BLaER1 treated with 17β-estradiol and CSF1 and Interleukin-3, amounts not matched to agents 10 nM and 100 nM (cell line): ENCODE measurements around the gene RPS6KA4.
A peak's percentile ranks its signal among the peaks of the same experiment; 100 is the strongest.

Source experiments
- H3K27ac ChIP-seq, 11 experiments: shearing (Covaris generic); formaldehyde crosslinking; 2 replicates each; pipeline ENCODE4 v1.8.1; 2022
- H3K27me3 ChIP-seq, 11 experiments: shearing (Covaris generic); formaldehyde crosslinking; 2 replicates each; pipeline ENCODE4 v1.8.1; 2022
- H3K36me3 ChIP-seq, 11 experiments: shearing (Covaris generic); formaldehyde crosslinking; 2 replicates each; pipeline ENCODE4 v1.8.1; 2022
- H3K4me1 ChIP-seq, 10 experiments: shearing (Covaris generic); formaldehyde crosslinking; 2 replicates each; pipeline ENCODE4 v1.8.1; 2022
- H3K4me2 ChIP-seq, 11 experiments: shearing (Covaris generic); formaldehyde crosslinking; 2 replicates each; pipeline ENCODE4 v1.8.1; 2022
- H3K4me3 ChIP-seq, 10 experiments: shearing (Covaris generic); formaldehyde crosslinking; 2 replicates each; pipeline ENCODE4 v1.8.1; 2022
- H3K9ac ChIP-seq, 11 experiments: shearing (Covaris generic); formaldehyde crosslinking; 2 replicates each; pipeline ENCODE4 v1.8.1; 2022
- H3K9me3 ChIP-seq, 11 experiments: shearing (Covaris generic); formaldehyde crosslinking; replicated peaks in 1 of 11; 2 replicates each; pipeline ENCODE4 v1.8.1; 2022
- H4K20me1 ChIP-seq, 11 experiments: shearing (Covaris generic); formaldehyde crosslinking; 2 replicates each; pipeline ENCODE4 v1.8.1; 2022
- Cebpa-rat ChIP-seq, 11 experiments: shearing (Covaris generic); IDR thresholded peaks; 2 replicates each; pipeline ENCODE4 v1.8.1; 2022

The RPS6KA4 gene

DNA sequence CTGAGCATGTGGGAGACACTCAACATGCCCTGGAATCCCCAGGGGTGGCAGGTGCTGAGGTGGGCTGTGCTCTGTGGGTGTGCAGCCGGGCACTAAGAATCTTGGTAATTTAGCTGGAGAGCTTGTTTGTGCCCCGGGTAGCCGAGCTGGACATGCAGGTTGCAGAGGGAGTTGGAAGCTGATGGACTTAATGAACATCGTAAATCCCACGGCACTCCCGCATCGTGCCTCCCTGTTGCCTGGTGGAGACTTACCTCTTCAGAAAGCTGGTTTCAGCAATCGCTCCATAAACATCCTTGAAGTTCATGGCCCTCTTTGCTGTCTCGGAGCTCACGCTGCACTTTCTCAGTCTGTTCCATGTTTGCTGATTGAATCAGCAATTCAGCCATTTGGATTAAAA, 29.9 kb downstream of the RPS6KA4 start:
- Histone ChIP-seq H3K4me3 (no peak overlapping the region), H3K4me2 (peak overlapping the region in 5 of 11 experiments; percentile 9 to 96 (median 18); a peak in 7 of 22 replicates), H3K4me1 (peaks cover 37 to 100% (median 86%) of the 10 kb centered on the region in 10 experiments), H3K27ac (peak overlapping the region in 2 of 11 experiments; percentile 10 to 70; a peak in 2 of 22 replicates), H3K9me3 (peaks cover 16 to 38% (median 21%) of the 10 kb centered on the region in 11 experiments), H4K20me1 (no peaks in the 10 kb centered on the region), H3K9ac (no peak overlapping the region), H3K36me3 (peaks cover 0 to 30% (median 18%) of the 10 kb centered on the region in 11 experiments; a peak in 14 of 22 replicates), H3K27me3 (peaks cover 0 to 11% (median 0%) of the 10 kb centered on the region in 11 experiments; a peak in 2 of 22 replicates)
- no peak for TF ChIP-seq Cebpa-rat (IDR thresholded peaks at IDR 0.05)

DNA sequence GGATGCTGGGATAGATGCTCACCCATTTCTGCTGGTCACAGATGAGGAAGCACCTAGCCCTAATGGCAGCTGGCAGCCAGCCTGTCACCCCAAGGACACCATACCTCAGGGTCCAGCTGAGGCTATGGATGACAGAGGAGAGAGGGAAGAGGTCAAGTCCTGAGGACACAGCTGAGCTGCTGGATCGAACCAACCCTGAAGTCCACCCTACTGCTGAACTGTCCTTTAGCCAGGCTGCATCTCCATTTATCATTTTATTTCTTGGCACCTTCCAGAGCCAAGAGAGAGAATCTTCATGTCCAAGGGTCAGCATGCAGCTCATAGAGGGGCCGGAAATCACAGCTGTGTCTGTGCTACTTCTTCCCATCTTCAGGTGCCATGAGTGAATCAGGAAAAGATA, 30.9 kb downstream of the RPS6KA4 start:
- TF ChIP-seq Cebpa-rat (IDR thresholded peaks at IDR 0.05), result no peak
- Histone ChIP-seq H3K4me3 (no peak overlapping the region), H3K9ac (no peak overlapping the region), H3K36me3 (peaks cover 0 to 30% (median 18%) of the 10 kb centered on the region in 11 experiments; a peak in 14 of 22 replicates), H3K4me1 (peaks cover 39 to 100% (median 86%) of the 10 kb centered on the region in 10 experiments), H4K20me1 (no peaks in the 10 kb centered on the region), H3K4me2 (peak overlapping the region in 2 of 11 experiments; percentile 30 to 96; a peak in 5 of 22 replicates), H3K9me3 (peaks cover 16 to 38% (median 21%) of the 10 kb centered on the region in 11 experiments), H3K27ac (peak overlapping the region in 4 of 11 experiments; percentile 51 to 72 (median 68); a peak in 5 of 22 replicates), H3K27me3 (peaks cover 0 to 3% (median 0%) of the 10 kb centered on the region in 11 experiments; a peak in 1 of 22 replicates)

DNA sequence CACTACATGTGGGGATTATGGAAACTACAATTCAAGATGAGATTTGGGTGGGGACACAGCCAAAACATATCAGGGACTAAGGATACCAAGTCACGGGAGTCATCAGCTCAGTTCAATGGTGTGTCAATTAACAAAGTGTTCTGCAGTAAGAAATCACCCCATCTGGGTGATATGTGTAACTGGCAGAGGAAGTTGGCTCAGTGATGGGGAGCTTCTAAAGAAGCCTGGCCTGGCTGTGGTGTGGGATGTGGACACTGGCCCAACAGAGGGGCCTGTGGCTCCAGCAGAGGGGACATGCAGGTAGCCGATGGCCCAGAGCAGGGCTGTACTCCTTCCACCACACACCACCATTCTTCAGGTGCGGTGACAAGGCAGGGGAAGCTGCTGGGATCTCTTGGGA, 31.6 kb downstream of the RPS6KA4 start:
- peak overlapping the region in 1 of 11 experiments; percentile 53; a peak in 2 of 22 replicates for H3K9ac ChIP-seq
- TF ChIP-seq Cebpa-rat (IDR thresholded peaks at IDR 0.05), result no peak
- H3K4me1 ChIP-seq, result peaks cover 39 to 100% (median 86%) of the 10 kb centered on the region in 10 experiments
- H3K27ac ChIP-seq, result peak overlapping the region in 9 of 11 experiments; percentile 6 to 76 (median 66); a peak in 14 of 22 replicates
- H3K36me3 ChIP-seq, result peaks cover 0 to 30% (median 18%) of the 10 kb centered on the region in 11 experiments; a peak in 14 of 22 replicates
- no peaks in the 10 kb centered on the region for H3K27me3 ChIP-seq
- no peaks in the 10 kb centered on the region for H4K20me1 ChIP-seq
- H3K4me2 ChIP-seq, result peak overlapping the region in 10 of 11 experiments; percentile 72 to 98 (median 95); a peak in 18 of 22 replicates
- peaks cover 16 to 38% (median 21%) of the 10 kb centered on the region in 11 experiments for H3K9me3 ChIP-seq
- peak overlapping the region in 6 of 10 experiments; percentile 19 to 49 (median 36); a peak in 7 of 20 replicates for H3K4me3 ChIP-seq

DNA sequence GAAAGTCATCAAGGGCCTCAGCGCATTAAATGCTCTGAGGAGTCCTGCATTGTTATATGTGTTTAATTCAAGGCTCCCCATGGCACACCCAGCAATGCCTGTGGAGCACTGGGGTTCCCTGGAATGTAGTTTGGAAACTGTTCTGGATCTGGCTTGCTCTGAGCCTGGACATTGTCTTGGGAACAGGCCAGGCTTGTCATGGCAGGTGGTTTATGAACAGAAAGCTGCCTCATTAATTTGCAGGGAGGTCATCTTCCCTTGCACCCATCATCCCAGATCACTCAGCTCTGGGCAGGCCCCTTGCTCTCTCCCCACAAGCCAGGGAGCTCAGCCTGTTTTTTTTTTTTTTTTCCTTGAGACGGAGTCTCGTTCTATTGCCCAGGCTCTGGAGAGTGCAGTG, 32.9 kb downstream of the RPS6KA4 start:
- no peak for TF ChIP-seq Cebpa-rat (IDR thresholded peaks at IDR 0.05)
- H3K4me1 ChIP-seq, result peaks cover 41 to 100% (median 87%) of the 10 kb centered on the region in 10 experiments
- peaks cover 0 to 30% (median 18%) of the 10 kb centered on the region in 11 experiments; a peak in 14 of 22 replicates for H3K36me3 ChIP-seq
- no peaks in the 10 kb centered on the region for H4K20me1 ChIP-seq
- H3K27me3 ChIP-seq, result no peaks in the 10 kb centered on the region
- H3K27ac ChIP-seq, result peak overlapping the region in 8 of 11 experiments; percentile 58 to 76 (median 68); a peak in 14 of 22 replicates
- H3K9me3 ChIP-seq, result peaks cover 16 to 38% (median 21%) of the 10 kb centered on the region in 11 experiments
- H3K4me2 ChIP-seq, result peak overlapping the region; percentile 41 to 98 (median 95)
- 0 out of 20 replicates have a peak overlapping the region, but pooled peaks of 2 of the 10 experiments have one; percentile 38 to 49 for H3K4me3 ChIP-seq
- H3K9ac ChIP-seq, result peak overlapping the region in 7 of 11 experiments; percentile 29 to 60 (median 35); a peak in 8 of 22 replicates

DNA sequence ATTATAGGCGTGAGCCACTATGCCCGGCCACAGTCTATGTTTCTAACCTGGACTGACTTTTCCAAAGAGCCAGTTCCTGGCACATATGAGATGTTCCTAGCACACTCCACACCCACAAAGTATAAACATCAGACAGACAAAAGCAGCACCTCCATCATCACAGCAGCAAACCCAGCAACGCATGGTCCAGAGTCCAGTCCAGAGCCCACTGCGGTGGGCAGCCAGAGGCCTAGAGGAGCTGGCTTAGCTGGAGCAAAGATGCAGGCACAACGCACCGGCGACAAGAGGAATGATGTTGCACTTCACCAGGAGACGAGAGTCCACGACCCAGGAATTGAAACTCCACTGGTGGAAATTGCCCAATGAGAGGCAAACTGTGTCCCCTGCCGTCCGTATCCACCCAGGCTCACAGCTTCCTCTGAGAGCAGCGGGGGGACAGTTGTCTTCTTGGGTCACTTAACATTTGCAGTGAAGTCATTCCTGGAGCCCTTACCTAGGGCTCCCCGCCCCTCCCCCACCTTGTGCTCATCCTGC, 36.6 kb downstream of the RPS6KA4 start:
- H3K27me3 ChIP-seq, result no peaks in the 10 kb centered on the region
- peak overlapping the region in 10 of 11 experiments; percentile 14 to 83 (median 78); a peak in 19 of 22 replicates for H3K27ac ChIP-seq
- peaks cover 0 to 4% (median 3%) of the 10 kb centered on the region in 11 experiments; a peak in 8 of 22 replicates for H3K36me3 ChIP-seq
- peak in 4 of 11 experiments; percentile 32 to 67 (median 44); a peak in 4 of 22 replicates for TF ChIP-seq Cebpa-rat (IDR thresholded peaks at IDR 0.05)
- H3K4me3 ChIP-seq, result peak overlapping the region in 8 of 10 experiments; percentile 56 to 72 (median 62); a peak in 16 of 20 replicates
- H3K4me1 ChIP-seq, result peaks cover 52 to 100% (median 100%) of the 10 kb centered on the region in 10 experiments
- H3K4me2 ChIP-seq, result peak overlapping the region; percentile 81 to 98 (median 95)
- H4K20me1 ChIP-seq, result no peaks in the 10 kb centered on the region
- peak overlapping the region in 9 of 11 experiments; percentile 54 to 79 (median 73); a peak in 18 of 22 replicates for H3K9ac ChIP-seq
- H3K9me3 ChIP-seq, result peaks cover 5 to 20% (median 7%) of the 10 kb centered on the region in 11 experiments

DNA sequence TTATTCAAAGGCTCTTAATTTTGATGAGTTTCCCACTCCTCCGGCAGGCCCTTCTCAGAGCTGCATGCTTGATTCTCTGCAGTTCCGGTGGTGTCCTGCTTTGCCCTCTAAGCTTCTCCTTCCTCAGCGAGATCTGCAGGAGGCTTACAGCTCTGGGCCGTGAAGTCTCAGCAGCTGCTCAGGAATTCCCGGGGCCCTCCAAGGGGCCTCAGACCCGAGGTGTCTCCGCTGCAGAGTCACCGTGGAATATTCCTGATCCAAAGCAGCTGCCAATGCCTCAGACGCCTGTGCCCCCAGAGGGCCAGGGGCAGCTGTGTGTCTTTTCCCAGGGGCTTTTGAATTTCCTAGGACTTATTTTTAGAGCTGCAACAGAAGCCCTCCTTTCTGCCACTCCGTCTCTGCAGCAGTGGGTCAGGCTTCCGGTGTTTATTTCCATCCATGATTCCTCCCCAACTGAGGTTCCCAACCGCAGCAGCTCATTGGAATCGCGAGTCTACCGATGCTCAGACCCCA, 37.2 kb downstream of the RPS6KA4 start:
- Histone ChIP-seq H3K4me2 (peak overlapping the region; percentile 81 to 98 (median 95)), H3K9ac (peak overlapping the region in 9 of 11 experiments; percentile 54 to 79 (median 73); a peak in 18 of 22 replicates), H3K27ac (peak overlapping the region in 10 of 11 experiments; percentile 14 to 83 (median 78); a peak in 19 of 22 replicates), H4K20me1 (no peaks in the 10 kb centered on the region), H3K4me3 (peak overlapping the region in 8 of 10 experiments; percentile 56 to 72 (median 62); a peak in 16 of 20 replicates), H3K4me1 (peaks cover 48 to 99% (median 96%) of the 10 kb centered on the region in 10 experiments), H3K27me3 (no peaks in the 10 kb centered on the region), H3K9me3 (peaks cover 0 to 20% (median 4%) of the 10 kb centered on the region in 11 experiments; a peak in 19 of 22 replicates), H3K36me3 (no peaks in the 10 kb centered on the region)
- no peak for TF ChIP-seq Cebpa-rat (IDR thresholded peaks at IDR 0.05)

DNA sequence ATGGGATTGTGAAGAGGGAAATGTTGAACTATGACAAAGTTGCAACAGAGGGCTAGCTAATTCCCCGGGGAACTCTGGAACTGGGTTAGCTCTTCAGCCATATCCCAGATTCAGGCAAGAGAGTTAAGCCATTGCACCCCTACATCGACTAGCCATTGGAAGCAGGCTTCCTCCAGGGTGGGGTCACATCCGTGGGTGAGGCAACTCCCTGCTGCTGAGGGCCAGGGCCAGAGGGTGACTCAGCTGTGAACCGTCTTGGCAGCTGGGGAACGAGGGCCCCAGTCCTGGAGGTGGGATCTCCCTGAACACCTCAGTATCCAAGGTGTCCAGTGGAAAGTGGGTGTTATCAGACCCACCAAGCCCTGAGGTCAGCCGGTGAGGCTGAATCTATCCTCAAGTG, 41.1 kb downstream of the RPS6KA4 start:
- H3K4me3 ChIP-seq, result no peak overlapping the region
- peak in 1 of 11 experiments; percentile 54; a peak in 2 of 22 replicates for TF ChIP-seq Cebpa-rat (IDR thresholded peaks at IDR 0.05)
- H3K4me2 ChIP-seq, result peak overlapping the region; percentile 21 to 95 (median 57); a peak in 20 of 22 replicates
- no peaks in the 10 kb centered on the region for H3K27me3 ChIP-seq
- peaks cover 13 to 41% (median 29%) of the 10 kb centered on the region in 11 experiments for H3K9me3 ChIP-seq
- H3K36me3 ChIP-seq, result no peaks in the 10 kb centered on the region
- H3K4me1 ChIP-seq, result peaks cover 28 to 77% (median 66%) of the 10 kb centered on the region in 10 experiments
- no peak overlapping the region for H3K9ac ChIP-seq
- H3K27ac ChIP-seq, result peak overlapping the region in 2 of 11 experiments; percentile 7 to 30; a peak in 5 of 22 replicates
- no peaks in the 10 kb centered on the region for H4K20me1 ChIP-seq

DNA sequence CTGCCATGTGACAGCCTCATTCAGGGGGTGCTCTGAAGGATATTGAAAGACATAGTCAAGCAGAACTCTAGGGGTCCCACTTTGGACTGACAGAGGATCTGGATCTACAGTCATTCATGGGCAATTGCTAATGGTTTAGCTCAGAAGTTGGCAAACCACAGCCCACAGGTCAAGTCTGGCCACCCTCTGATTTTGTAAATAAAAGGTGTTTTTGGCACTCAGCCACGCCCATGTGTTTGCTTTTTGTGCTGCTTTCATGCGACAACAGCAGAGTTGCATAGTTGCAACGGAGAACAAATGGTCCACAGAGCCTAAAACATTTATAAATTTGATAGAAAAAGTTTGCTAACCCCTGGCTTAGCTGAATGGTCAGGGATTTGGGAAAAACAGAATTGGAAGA, 41.7 kb downstream of the RPS6KA4 start:
- no peak overlapping the region for H3K4me3 ChIP-seq
- H3K27ac ChIP-seq, result no peak overlapping the region
- H3K9ac ChIP-seq, result no peak overlapping the region
- H3K36me3 ChIP-seq, result no peaks in the 10 kb centered on the region
- TF ChIP-seq Cebpa-rat (IDR thresholded peaks at IDR 0.05), result no peak
- no peaks in the 10 kb centered on the region for H3K27me3 ChIP-seq
- peak overlapping the region in 10 of 11 experiments; percentile 21 to 95 (median 53); a peak in 14 of 22 replicates for H3K4me2 ChIP-seq
- H4K20me1 ChIP-seq, result no peaks in the 10 kb centered on the region
- H3K4me1 ChIP-seq, result peaks cover 22 to 77% (median 66%) of the 10 kb centered on the region in 10 experiments
- peaks cover 13 to 41% (median 29%) of the 10 kb centered on the region in 11 experiments for H3K9me3 ChIP-seq
